ENCODE data around the gene IL32. TPM values are rescaled to one million over a fixed set of nuclear protein-coding genes. Genes with fewer than 3 reads are reported as not detected.
A peak's percentile ranks its signal among the peaks of the same experiment; 100 is the strongest.

IL32 gene
- polyA plus RNA-seq, 1 experiment = 30.3 TPM

DNA sequence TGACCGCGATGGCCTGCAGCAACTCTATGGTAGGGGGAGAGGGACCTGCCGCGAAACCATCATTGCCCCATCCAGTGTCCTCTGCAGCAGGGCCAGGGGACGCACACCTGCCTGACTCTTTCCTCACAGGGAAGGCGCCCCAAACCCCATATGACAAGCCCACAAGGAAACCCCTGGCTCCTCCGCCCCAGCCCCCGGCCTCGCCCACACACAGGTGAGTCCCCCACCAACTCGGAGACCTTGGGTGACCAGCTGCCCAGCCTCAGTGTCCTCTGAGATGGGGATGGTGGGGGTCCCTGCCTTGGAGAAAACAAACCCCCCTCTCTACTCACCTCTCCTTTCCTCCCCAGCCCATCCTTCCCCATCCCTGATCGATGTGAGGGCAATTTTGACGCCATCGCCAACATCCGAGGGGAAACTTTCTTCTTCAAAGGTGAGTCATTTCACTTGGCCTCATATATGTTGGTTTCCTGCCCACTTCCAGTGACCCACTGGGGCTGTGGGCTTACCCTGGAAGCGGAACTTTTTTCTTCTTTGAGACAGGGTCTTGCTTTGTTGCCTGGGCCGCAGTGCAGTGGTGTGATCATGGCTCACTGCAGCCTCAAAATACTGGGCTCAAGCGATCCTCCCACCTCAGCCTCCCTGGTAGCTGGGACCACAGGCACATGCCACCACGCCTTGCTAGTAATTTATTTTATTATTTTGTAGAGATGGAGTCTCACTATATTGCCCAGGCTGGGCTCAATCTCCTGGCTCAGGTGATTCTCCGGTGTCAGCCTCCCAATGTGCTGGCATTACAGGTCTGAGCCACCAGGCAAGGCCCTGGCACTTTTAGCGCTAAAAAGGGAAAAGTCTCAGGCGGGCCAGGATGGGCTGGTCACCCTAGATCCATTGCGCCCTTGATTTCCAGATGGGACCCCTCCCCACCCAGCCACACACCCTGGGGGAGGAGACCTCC is 8.0 kb upstream of the IL32 start:
- ChIA-PET POLR2A (no interaction called here), CTCF (interaction anchor here (1.2 kb wide), 1 partner anchor 65 kb away, joined by 4 read pairs; no protein-coding TSS in a partner anchor)
- TF ChIP-seq, protein P1, sequence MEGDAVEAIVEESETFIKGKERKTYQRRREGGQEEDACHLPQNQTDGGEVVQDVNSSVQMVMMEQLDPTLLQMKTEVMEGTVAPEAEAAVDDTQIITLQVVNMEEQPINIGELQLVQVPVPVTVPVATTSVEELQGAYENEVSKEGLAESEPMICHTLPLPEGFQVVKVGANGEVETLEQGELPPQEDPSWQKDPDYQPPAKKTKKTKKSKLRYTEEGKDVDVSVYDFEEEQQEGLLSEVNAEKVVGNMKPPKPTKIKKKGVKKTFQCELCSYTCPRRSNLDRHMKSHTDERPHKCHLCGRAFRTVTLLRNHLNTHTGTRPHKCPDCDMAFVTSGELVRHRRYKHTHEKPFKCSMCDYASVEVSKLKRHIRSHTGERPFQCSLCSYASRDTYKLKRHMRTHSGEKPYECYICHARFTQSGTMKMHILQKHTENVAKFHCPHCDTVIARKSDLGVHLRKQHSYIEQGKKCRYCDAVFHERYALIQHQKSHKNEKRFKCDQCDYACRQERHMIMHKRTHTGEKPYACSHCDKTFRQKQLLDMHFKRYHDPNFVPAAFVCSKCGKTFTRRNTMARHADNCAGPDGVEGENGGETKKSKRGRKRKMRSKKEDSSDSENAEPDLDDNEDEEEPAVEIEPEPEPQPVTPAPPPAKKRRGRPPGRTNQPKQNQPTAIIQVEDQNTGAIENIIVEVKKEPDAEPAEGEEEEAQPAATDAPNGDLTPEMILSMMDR (IDR thresholded peaks at IDR 0.05; ENCODE audit: low read depth, low read length) = no peak
- Histone ChIP-seq H3K27me3 (ENCODE audit: control insufficient read depth, insufficient read depth, low read length) (no peaks in the 10 kb centered on the region), H3K4me3 (ENCODE audit: low read depth, low read length) (peak overlapping the region; percentile 79; the same call in 1 of the 2 replicates), H3K9me3 (ENCODE audit: control insufficient read depth, insufficient read depth, low read length) (no peaks in the 10 kb centered on the region), H3K27ac (ENCODE audit: low read depth, low read length) (no peak overlapping the region)
- no peak for DNase-seq (ENCODE audit: low read depth, low spot score)

DNA sequence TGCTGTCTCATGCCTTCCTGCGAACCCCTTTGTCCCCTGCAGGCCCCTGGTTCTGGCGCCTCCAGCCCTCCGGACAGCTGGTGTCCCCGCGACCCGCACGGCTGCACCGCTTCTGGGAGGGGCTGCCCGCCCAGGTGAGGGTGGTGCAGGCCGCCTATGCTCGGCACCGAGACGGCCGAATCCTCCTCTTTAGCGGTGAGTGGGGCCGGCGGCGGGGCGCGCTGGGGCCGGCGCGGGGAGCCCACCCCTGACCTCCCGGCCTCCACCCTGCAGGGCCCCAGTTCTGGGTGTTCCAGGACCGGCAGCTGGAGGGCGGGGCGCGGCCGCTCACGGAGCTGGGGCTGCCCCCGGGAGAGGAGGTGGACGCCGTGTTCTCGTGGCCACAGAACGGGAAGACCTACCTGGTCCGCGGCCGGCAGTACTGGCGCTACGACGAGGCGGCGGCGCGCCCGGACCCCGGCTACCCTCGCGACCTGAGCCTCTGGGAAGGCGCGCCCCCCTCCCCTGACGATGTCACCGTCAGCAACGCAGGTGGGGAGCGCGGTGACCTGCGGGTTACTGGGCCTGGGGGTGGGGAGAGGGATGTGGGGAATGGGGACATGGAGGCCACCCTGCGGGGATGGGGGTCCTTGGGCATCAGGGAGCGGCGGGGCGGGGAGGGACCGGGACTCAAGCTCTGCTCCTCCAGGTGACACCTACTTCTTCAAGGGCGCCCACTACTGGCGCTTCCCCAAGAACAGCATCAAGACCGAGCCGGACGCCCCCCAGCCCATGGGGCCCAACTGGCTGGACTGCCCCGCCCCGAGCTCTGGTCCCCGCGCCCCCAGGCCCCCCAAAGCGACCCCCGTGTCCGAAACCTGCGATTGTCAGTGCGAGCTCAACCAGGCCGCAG is 7.1 kb upstream of the IL32 start:
- TF ChIP-seq, protein P1 (IDR thresholded peaks at IDR 0.05; ENCODE audit: low read depth, low read length) = no peak

DNA sequence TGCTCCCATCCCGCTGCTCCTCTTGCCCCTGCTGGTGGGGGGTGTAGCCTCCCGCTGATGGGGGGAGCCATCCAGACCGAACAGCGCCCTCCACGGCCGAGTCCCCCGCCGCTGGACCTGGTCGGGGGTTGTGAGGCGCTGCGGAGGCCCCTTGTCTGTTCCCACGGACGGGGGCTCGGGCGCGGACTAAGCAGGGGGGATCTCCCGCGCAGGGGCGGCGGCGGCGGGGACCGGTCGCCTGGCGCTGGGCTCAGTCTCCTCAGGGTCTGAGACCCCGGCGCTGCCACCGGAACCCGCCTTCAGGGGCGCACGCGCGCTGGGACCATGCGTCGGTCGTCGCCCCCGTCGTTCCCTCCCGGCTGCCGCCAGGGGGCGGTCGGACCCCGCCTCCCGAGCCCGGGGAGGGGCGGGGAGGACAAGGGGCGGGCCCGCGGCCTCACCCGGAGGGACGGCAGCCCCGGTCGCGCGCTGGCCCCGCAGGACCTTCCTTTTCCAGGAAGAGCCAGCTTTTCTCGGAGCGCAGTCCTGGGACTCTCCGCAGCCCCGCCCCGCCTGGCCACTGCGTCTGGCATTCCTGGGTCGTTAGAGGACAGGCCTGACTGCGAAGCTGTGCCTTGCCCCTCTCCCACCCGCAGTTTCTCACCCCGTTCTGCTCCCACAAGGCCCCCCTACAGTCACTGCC is 6.3 kb upstream of the IL32 start:
- DNase-seq (ENCODE audit: low read depth, low spot score) = peak; percentile 33
- CTCF ChIA-PET = interaction anchor here (0.6 to 2.7 kb wide), 25 partner anchors 10 to 167 kb away, joined by 3 to 57 read pairs (median 5); no protein-coding TSS in a partner anchor
- TF ChIP-seq, protein P1 (IDR thresholded peaks at IDR 0.05; ENCODE audit: low read depth, low read length) = peak; percentile 61
- peak overlapping the region; percentile 79 for H3K4me3 ChIP-seq (ENCODE audit: low read depth, low read length)
- no peaks in the 10 kb centered on the region for H3K9me3 ChIP-seq (ENCODE audit: control insufficient read depth, insufficient read depth, low read length)
- H3K27ac ChIP-seq (ENCODE audit: low read depth, low read length) = peak overlapping the region; percentile 57
- POLR2A ChIA-PET = interaction anchor here (0.7 to 1.1 kb wide), 4 partner anchors 36 to 107 kb away, joined by 3 to 4 read pairs (median 3); partner anchors contain the start of genes HCFC1R1, THOC6 and ZNF213
- no peaks in the 10 kb centered on the region for H3K27me3 ChIP-seq (ENCODE audit: control insufficient read depth, insufficient read depth, low read length)

More for the DNA sequence above, 7.1 kb upstream of the IL32 start:
- DNase-seq (ENCODE audit: low read depth, low spot score) = no peak
- Histone ChIP-seq H3K9me3 (ENCODE audit: control insufficient read depth, insufficient read depth, low read length) (no peaks in the 10 kb centered on the region), H3K27me3 (ENCODE audit: control insufficient read depth, insufficient read depth, low read length) (no peaks in the 10 kb centered on the region), H3K27ac (ENCODE audit: low read depth, low read length) (no peak overlapping the region), H3K4me3 (ENCODE audit: low read depth, low read length) (peak overlapping the region; percentile 79)
- POLR2A ChIA-PET = interaction anchor here (0.5 to 1.1 kb wide), 5 partner anchors 35 to 129 kb away, joined by 3 to 4 read pairs (median 3); partner anchors contain the start of genes HCFC1R1, OR1F1, THOC6 and ZNF213
- CTCF ChIA-PET = interaction anchor here (0.5 to 2.7 kb wide), 14 partner anchors 10 to 184 kb away, joined by 3 to 57 read pairs (median 6); no protein-coding TSS in a partner anchor

DNA sequence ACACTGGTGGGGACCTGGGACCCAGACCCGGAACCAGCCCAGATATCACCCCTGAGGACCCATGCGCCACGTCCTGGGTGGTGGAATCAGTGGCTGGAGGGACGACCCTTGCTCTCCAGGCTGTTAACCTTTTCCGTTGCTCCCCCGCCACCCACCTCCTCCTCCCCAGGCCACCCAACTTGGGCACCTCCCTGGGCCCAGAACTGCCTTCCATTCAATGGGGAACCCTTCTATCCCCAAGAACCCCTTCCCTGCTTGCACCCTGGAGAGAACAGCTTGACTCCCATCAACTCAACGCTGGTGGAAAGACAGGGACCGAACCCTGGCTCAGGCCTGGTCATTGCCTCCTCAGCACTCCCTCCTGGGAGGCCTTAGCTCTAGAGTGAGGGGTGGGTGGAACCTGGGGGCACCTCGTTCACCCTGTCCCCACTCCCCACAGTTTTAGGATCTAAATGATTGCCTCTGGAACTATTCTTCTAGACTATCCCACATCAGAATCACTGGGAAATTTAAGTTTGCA is 5.7 kb upstream of the IL32 start:
- TF ChIP-seq, protein P1 (IDR thresholded peaks at IDR 0.05; ENCODE audit: low read depth, low read length) = no peak
- ChIA-PET POLR2A (no interaction called here), CTCF (interaction anchor here (0.6 to 2.7 kb wide), 19 partner anchors 11 to 1442 kb away, joined by 3 to 57 read pairs (median 5); no protein-coding TSS in a partner anchor)
- DNase-seq (ENCODE audit: low read depth, low spot score) = no peak
- Histone ChIP-seq H3K27ac (ENCODE audit: low read depth, low read length) (peak overlapping the region; percentile 57), H3K9me3 (ENCODE audit: control insufficient read depth, insufficient read depth, low read length) (no peaks in the 10 kb centered on the region), H3K27me3 (ENCODE audit: control insufficient read depth, insufficient read depth, low read length) (no peaks in the 10 kb centered on the region), H3K4me3 (ENCODE audit: low read depth, low read length) (peak overlapping the region; percentile 57)
